Endothelial cell of hepatic sinusoid (primary cell): Measurements from ENCODE around the gene ARL8A.
"Not testable (repeated sequence)": the region's sequence is repeated elsewhere in the genome, so short reads cannot be mapped to it uniquely, and the experiment has no call there.

Experiments
- in situ Hi-C: cut with HindIII; loops from 2 replicates; pipeline ENCODE4 v1.10.0; 2017; ENCODE audit warnings: low sequenced_read_pairs

Gene ARL8A

DNA sequence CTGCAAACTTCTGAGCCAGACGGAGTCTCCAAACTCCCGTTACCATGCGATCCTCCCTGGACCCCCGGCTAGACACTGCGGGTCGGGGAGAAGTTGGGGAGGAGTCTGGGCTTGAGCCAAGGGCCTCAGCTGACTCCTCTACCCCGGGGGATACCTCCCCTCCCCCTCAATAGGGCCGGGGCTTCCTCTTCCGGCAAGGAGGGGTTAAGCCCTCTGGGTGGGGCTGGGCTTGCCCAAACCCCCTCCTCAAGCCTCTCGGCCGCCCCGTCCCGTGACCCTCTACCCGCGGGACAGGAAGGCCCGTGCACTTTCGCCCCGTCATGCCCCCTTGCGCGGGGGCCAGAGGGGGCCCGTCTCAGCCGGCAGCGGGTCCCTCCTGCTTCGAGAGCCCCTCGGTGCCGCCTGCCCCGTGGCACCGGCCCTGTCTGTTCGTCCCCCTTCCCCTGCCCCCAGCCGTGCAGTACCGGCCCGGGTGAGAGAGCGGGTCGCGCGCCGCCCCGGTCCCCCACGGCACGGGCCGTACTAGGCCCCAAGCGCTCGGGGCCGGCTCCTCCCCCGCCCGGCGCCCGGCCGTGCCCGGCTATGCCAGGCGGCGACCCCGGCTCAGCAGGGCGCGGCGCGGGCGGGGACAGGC lies 652 bp downstream of the ARL8A start:
- in situ Hi-C loops = no loop called here

DNA sequence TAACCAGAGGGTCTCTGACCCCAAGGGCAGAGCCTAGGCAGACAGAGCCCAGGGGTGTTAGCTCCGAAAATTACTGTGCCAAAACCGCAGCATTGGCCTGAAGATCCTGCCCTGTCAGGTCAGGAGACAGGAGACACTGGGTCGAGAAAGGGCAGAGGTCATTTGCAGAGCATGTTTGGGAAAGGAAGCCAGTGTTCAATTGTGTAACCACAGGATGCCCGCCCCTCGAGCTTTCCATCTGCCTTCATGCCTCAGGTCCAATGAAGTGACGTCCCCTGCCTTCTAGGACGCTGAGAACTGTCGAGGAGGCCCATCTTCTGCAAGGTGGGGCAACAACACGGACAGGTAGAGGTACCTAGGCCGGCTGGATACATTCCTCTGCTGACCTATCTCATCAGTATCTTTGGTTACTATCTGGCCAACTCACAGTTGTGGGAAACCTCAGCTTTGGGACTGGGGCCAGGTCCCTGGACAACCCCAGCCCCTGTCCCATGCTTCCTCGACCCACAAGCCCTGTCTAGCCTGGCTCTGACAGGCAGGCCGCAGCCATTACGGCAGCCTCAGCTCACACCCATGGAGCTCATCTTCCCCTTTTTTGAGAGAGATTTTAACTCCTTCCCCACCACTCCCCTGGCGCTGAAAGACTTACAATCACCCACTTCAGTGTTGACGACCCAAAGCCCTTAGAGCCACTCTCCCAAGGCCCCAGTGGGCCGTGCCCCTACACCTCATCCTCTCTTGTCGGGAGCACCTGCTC lies 1.3 kb downstream of the ARL8A start:
- in situ Hi-C loops = no loop called here

DNA sequence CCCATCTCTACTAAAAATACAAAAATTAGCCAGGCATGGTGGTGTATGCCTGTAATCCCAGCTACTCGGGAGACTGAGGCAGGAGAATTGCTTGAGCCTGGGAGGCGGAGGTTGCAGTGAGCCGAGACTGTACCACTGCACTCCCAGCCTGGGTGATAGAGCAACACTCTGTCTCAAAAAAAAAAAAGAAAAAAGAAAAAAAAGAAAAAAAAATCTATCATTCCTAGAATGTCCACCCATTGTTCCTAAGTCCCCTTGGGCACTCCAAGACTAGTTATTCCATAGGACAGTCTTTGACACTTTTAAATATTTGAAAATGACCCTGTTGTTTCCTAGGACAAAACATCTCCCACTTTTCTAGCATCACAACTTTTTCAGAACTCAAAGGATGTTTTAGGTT lies 3.1 kb downstream of the ARL8A start:
- in situ Hi-C loops = not testable (repeated sequence)

DNA sequence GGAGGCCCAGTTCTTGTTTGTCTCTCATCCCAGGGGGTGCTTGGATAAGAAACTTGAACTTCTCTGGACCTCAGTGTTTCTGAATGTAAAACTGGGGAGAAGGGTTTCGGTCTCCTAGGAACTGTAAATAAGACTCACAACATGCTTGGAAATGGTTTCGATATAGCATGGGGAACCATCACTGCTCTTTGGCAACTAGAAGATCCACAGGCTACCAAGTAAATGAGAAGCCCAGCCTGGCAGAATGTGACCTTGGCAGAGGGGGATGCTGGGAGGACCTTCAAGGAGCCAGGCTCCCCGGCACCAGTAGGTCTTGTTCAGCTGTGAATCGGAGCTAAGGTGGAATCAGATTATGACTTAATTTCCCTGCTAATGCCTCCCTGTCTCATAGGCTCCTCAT lies 3.7 kb downstream of the ARL8A start:
- in situ Hi-C loops = no loop called here

DNA sequence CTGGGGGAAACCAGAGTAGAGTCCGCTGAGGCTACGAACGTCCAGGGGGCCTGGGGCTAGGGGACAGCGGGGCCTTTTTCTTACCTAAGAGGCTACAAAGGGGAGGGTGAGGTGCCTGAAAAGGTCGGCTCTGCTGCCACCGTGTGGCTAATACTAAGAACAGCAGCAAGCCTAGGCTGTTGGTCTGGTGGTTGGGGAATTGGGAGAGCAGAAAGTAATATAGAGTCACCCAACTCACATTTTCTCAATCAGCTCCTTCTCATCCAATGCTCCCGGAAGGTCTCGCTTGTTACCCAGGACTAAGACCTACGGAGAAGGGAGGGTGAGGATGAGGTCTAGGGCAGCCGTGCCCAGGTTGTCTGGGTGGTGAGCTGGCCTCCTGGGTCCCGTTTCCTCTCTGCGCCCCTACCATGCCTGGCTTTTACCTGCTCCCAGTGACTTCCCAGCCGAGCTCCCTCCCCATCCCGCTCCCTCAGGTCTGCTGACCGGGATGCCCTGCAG lies 9.3 kb downstream of the ARL8A start:
- in situ Hi-C loops = no loop called here

DNA sequence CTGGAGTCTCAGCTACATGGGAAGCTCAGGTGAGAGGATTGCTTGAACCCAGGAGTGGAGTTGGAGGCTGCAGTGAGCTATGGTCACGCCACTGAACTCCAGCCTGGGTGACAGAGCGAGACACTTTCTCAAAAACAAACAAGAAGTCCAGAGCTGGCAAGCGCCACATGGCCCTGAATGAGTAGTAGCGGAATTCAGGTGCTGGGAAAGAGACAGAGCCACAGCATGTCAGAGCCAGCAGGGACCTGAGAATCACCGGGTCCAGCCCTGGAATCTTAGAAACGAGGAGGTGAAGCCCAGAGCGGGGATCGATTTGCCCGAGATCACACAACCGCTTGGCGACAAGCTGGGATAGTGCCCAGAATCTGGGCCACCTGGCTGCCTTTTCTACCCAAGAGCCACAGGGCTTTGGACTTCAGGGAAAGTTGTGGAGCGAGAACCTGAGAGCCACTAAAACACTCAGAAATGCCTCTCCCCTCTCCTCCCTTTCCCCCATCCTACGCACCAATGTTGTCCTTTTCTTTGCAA lies 9.8 kb downstream of the ARL8A start:
- in situ Hi-C loops = loop anchor here (5.0 kb wide), 1 partner anchor 137 kb away; no protein-coding TSS in a partner anchor

DNA sequence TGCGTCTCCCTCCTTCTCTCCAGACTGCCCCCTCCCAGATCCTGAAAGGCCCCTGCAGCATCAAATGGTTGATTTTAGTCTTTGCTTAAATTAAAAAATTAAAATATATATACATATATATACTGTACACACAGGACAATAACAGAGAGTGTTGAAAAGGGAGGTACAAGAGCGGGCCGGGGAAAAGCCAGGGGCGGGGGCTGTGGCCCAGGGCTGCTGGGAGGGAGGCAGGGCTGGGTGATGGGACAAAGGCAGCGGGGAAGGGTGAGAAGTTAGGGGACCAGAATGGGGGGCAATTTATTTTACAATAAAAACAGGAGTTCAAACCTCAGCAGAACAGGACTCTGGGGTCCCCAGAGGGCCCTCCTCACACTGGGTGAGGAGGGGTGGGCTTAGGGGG lies 10.5 kb downstream of the ARL8A start:
- in situ Hi-C loops = loop anchor here (5.0 kb wide), 1 partner anchor 137 kb away; no protein-coding TSS in a partner anchor

DNA sequence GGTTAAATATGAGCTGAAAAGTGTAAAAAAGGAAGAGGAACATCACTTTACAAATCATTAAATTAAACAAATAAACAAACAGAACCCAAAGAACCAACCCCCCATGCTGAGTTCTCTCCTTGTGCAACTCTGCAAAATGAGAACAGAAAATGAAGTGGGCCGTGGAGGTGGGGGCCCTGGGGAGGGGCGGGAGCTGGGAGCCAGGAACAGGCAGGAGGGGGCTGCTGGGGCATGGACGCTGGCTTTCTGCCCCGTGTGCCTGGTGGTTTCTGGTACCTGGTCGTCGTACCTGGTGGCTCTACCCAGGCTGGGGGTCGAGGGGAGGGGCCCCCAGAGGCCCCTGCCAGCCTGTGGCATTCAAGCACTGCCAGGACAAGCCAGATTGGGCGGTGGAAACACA lies 11.0 kb downstream of the ARL8A start:
- in situ Hi-C loops = loop anchor here (5.0 kb wide), 1 partner anchor 136 kb away; no protein-coding TSS in a partner anchor

DNA sequence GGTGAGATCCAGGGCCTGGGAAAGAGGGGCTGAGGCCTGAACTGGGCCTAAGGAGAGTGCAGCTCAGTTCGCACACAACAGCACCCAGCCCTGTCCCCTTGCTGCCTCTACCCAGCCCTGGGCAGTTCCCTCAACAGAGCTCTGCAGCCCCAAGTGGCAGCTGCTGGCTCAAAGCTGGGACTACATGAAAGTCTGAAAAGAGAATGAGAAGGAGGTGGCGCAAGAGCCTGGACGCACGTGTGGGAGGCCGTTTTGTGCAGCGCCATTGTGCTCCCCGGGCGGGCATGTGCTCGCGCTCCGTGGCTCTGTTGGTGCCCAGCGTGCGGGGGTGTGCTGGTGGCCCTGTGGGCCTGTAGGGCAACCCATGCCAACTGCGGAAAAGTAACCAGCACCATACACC lies 11.5 kb downstream of the ARL8A start:
- in situ Hi-C loops = loop anchor here (5.0 kb wide), 1 partner anchor 136 kb away; no protein-coding TSS in a partner anchor

DNA sequence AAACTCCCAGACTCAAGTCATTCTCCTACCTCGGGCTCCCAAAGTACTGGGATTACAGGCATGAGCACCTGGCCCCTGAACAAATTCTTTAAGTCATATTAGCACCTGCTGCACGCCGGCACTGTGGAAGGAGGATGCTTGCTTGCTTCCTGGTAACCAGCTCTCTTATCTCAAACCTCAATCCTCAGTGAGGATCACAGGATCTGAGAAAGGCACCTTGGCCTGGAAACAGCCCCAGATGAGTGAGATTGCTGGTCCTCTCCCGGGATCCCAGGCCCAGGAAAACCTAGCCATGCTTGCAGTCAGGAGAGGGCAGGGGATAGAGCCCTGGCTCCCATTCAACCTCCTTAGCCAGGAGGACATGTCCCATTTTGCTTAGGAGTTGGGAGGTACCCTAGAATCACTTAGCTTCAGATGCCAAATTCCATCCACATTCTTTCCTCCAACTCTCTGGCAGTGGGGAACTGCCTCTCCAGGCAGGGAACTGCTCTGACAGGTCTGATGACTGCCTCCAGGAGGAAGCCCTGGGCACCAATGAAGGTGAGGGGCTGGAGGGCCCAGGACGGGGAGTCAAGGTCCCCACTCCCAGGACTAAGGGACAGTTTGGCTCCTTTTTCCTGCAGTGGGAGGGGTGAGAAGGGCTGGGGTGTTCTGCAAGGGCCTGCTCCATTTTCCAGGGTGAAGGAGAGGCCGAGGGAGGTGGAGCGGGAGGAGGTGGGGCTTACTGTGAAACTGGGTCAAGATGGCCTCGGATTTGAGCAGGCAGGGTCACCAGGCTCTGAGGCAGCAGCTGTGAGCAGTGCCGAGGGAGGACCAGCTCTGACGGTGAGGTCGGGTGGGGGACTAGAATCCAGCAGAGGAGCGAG lies 12.3 kb downstream of the ARL8A start:
- in situ Hi-C loops = loop anchor here (5.0 kb wide), 1 partner anchor 135 kb away; no protein-coding TSS in a partner anchor

DNA sequence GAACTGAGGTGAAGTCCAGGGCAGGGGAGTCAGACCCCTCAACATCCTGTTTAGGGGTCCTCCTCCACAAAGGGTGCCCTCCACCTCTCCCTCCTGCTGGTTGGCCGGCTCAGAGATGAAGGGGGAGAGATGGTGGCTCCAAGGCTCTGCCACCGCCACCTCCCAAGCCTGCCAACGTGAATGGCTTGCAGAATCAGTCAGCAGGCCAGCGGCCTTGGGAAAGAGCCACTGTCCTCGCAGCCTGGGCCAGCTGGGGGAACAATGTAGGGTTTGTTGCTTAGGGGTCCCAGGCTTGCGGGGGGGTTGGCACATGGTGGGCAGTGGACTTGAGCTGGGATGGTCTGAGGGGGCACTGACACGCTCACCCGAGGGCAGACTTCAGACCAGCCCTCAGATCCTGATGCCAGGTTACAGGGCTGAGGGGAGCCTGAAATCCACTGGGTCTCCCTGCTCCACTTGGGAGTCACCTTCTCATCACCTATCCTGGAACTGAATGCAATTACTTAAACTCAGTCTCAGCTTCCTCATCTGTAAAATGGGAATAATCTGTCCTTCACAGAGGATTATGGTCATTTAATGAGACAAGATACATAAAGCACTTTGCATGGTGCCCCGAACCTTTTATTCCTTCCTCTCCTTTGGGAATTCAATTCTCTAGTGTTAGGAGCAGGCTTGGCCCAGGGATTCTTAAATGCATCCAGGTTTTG lies 13.6 kb downstream of the ARL8A start:
- in situ Hi-C loops = loop anchor here (5.0 kb wide), 1 partner anchor 134 kb away; no protein-coding TSS in a partner anchor

DNA sequence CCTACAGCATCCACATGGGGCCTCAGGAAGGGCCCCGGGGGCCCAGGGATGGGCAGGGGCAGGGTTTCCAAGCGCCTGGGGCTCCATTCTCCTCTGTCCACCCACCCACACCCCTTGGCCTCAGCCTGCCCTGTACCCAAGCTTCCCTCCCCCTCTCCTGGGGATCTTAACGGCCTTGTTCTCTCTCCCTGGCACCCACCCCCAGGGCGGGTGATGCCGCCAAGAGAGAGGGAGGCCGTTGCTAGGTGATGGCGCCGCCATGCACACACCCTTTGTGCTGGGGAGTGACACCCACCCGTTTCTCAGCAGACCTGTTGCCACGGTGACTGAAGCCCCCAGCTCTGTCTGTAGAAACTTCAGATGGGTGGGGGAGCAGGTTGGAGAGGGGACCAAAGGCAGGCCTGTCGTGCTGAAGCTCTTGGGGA lies 14.2 kb downstream of the ARL8A start:
- in situ Hi-C loops = loop anchor here (5.0 kb wide), 1 partner anchor 133 kb away; no protein-coding TSS in a partner anchor

DNA sequence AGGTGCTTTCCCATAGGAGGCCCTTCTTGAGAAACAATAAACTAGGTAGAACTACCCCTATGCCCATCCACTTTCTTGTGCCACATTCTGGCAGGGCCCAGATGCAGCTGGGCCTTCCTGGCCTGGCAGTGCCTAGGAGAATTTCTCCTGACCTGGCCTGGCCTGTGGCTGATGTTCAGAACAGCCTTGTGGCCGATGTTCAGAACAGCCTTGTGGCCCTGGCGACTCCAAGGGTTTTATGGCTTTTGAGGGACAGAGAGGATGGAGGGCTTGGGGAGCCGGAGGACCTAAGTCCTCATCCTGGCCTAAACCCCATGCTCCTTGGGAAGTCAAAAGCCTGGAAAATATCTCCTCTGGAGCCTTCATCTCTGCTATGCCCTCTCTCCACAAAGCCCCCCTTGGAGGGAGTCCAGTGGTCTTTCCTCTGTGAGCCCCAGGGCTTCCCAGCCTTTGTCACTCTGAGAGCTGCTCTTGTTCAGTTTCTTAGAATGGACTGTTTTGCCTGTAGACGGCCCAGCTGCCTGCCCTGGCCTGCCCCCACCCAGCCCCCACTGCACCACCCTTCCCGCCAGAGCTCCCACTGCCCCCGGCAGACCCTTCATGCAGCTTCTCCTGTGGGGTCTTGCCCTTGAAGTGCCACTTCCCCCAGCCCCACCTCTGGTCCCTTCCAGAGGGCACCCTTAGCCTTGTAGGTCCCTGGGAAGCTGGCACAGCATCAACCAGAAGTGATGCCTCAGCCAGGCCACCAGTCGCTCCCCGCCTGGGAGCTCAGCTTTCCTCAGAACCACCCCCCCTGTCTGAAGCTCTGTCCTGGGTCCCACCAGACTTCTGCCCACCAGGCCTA lies 14.9 kb downstream of the ARL8A start:
- in situ Hi-C loops = loop anchor here (5.0 kb wide), 1 partner anchor 132 kb away; no protein-coding TSS in a partner anchor

DNA sequence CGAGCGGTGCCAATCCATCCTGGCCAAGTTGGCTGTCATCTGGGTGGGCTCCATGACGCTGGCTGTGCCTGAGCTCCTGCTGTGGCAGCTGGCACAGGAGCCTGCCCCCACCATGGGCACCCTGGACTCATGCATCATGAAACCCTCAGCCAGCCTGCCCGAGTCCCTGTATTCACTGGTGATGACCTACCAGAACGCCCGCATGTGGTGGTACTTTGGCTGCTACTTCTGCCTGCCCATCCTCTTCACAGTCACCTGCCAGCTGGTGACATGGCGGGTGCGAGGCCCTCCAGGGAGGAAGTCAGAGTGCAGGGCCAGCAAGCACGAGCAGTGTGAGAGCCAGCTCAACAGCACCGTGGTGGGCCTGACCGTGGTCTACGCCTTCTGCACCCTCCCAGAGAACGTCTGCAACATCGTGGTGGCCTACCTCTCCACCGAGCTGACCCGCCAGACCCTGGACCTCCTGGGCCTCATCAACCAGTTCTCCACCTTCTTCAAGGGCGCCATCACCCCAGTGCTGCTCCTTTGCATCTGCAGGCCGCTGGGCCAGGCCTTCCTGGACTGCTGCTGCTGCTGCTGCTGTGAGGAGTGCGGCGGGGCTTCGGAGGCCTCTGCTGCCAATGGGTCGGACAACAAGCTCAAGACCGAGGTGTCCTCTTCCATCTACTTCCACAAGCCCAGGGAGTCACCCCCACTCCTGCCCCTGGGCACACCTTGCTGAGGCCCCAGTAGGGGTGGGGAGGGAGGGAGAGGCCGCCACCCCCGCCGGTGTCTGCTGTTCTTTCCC lies 16.5 kb downstream of the ARL8A start:
- in situ Hi-C loops = no loop called here

DNA sequence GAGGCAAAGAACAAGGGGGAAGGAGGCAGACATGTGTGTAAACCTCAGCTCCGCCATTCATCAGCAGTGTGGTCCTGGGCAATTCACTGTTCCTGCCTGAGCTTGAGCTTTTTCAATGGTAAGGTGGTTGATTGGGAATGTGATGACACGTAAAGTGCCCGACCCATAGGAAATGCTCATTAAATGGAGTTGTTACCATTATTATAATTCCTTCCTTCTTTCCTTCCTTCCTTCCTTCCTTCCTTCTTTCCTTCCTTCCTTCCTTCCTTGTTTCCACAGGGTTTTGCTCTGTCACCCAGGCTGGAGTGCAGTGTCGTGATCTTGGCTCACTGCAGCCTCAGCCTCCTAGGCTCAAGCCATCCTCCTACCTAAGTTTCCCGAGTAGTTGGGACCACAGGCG lies 17.5 kb downstream of the ARL8A start:
- in situ Hi-C loops = no loop called here

DNA sequence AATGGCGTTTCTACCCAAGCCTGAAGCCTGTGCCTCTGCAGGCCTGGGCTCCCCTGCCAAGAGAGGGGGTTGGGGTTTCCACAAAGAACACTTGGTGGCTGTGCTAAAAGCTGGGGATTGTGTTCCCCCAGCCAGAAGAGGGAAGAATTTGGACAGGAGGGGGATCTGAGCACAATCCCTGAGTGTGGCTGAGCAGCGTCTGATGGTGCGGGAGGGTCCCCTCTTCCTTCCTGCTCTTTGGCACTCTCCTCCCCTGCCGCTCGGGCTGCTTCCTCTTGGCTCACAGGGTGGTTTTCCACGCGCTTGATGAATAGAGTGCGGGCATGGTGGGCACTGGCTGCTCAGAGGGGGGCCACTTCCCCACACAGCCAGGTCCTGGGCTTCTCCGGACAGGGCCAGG lies 18.1 kb downstream of the ARL8A start:
- in situ Hi-C loops = no loop called here

DNA sequence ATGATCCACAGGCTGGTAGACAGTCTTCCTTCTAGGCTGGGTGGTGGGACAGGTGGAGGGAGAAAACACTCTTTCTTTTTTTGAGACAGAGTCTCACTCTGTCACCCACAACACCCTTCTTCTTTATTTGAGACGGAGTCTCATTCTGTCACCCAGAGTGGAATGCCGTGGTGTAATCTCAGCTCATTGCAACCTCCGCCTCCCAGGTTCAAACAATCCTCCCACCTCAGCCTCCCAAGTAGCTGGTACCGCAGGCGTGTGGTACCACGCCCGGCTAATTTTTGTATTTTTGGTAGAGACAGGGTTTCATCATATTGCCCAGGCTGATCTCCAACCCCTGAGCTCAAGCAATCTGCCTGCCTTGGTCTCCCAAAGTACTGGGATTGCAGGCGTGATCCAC lies 18.9 kb downstream of the ARL8A start:
- in situ Hi-C loops = no loop called here

DNA sequence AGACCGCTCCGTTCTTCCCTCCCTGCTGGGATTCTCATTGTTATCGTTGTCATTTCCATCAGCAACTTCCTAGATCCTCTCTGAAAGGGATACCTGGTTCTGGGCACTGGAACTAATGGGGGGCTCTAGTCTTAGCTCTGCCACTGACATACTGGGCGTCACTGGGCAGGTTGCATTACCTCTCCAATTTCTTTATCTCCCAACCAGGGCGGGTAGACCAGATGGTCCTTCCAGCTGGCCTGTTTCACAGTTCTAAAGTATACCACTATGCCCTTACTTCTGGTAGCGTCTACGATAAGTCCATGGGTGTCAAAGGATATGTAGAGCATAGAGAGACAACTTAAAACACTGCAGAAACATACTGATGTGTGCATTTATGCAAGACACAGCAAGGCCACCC lies 20.4 kb downstream of the ARL8A start:
- in situ Hi-C loops = no loop called here
